A673 (cell line): ENCODE measurements around the gene SLC29A3. TPM values are rescaled to one million over a fixed set of nuclear protein-coding genes. Genes with fewer than 3 reads are reported as not detected.

ENCODE experiments used
- BruUV-seq: library from RNA; stranded (reverse); fragments of 400-500 nt; replicated peaks from 2 replicates; lab custom pipeline; 2021; lab: Mats Ljungman, UMichigan
- CTCF ChIA-PET: fragments of 300-600 bp; sonication (Branson Sonifier 250); formaldehyde crosslinking; loops from one replicate; lab custom pipeline; 2022; ENCODE audit warnings: antibody characterized with exemption; lab: Charles Lee
- POLR2A ChIA-PET: fragments of 300-600 bp; sonication (Branson Sonifier 250); formaldehyde crosslinking; loops from one replicate; lab custom pipeline; 2022; ENCODE audit warnings: antibody characterized with exemption; ENCODE audit not compliant: low non-redundant PET; lab: Charles Lee
- DNase-seq: peaks from one replicate; pipeline ENCODE4 v3.0.0-alpha.2; 2015; ENCODE audit warnings: low spot score
- H3K27ac ChIP-seq: fragments of 200-600 bp; sonication (generic); 2 replicates; pipeline ENCODE4 v1.5.1; 2016; ENCODE audit warnings: mixed run types, low read depth, mild to moderate bottlenecking, mixed read lengths, antibody characterized with exemption, low read length; ENCODE audit not compliant: poor library complexity, severe bottlenecking
- H3K27me3 ChIP-seq: fragments of 200-600 bp; sonication (generic); replicated peaks from 2 replicates; pipeline ENCODE4 v1.6.1; 2017; ENCODE audit warnings: mixed run types, low read depth, mild to moderate bottlenecking, mixed read lengths, antibody characterized with exemption, low read length; ENCODE audit not compliant: insufficient read depth, poor library complexity
- H3K36me3 ChIP-seq: fragments of 200-600 bp; sonication (generic); 2 replicates; pipeline ENCODE4 v1.6.1; 2016; ENCODE audit warnings: mixed run types, mild to moderate bottlenecking, mixed read lengths, antibody characterized with exemption, low read length; ENCODE audit not compliant: insufficient read depth, poor library complexity, severe bottlenecking
- H3K4me1 ChIP-seq: fragments of 200-600 bp; sonication (generic); 2 replicates; pipeline ENCODE4 v1.6.1; 2017; ENCODE audit warnings: mixed run types, mild to moderate bottlenecking, mixed read lengths, antibody characterized with exemption, low read length; ENCODE audit not compliant: insufficient read depth, poor library complexity, severe bottlenecking
- H3K4me3 ChIP-seq: fragments of 200-600 bp; sonication (generic); 2 replicates; pipeline ENCODE4 v1.5.1; 2016; ENCODE audit warnings: low read depth, mixed run types, mild to moderate bottlenecking, mixed read lengths, low read length; ENCODE audit not compliant: poor library complexity, severe bottlenecking
- H3K9me3 ChIP-seq: fragments of 200-600 bp; sonication (generic); 2 replicates; pipeline ENCODE4 v1.6.1; 2016; ENCODE audit warnings: mixed run types, low read depth, mild to moderate bottlenecking, mixed read lengths, antibody characterized with exemption, low read length; ENCODE audit not compliant: poor library complexity, severe bottlenecking
- CTCF ChIP-seq: fragments of 300-800, 200-600 bp; sonication (generic); conservative IDR thresholded peaks from 2 replicates; pipeline ENCODE4 v1.5.1; 2017; ENCODE audit warnings: low read depth, mild to moderate bottlenecking, antibody characterized with exemption, low read length, moderate library complexity, mixed read lengths
- EZH2 ChIP-seq: fragments of 200-600 bp; sonication (generic); IDR thresholded peaks from 2 replicates; pipeline ENCODE4 v1.6.1; 2017; ENCODE audit warnings: borderline replicate concordance, low read depth, mild to moderate bottlenecking, mixed read lengths, antibody characterized with exemption, low read length; ENCODE audit not compliant: poor library complexity, severe bottlenecking
- intact Hi-C: fragments of 100-400 bp; cut with micrococcal nuclease; formaldehyde crosslinking; loops from one replicate; pipeline ENCODE4 v1.10.0; 2022; ENCODE audit not compliant: unreplicated experiment
- total RNA-seq: library from RNA; stranded (reverse); gene quantifications from 2 replicates; pipeline ENCODE4 v1.2.3, GENCODE V29; 2021

SLC29A3 gene
- total RNA-seq, 1 experiment from 2014 or later = 6.1 TPM

DNA sequence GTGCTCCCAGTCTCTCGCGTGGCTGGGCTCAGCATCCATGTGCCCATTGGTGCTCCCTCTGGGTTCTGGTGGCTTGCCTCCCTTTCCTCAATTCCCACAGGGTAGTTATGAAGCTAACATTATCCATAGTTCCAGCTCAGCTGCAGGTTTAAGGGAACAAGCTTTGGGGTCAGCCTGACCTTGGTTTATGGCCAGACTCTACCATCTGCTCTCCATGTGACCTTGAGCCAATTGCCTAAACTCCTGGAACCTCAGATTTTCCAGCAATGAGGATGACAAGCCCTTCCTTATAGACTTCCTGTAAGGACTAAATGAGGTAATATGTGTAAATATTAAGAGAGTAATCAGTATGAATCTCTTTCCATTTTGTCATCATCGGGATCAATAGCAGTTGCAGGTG is 10.1 kb upstream of the SLC29A3 start:
- Histone ChIP-seq H3K27me3 (no peaks in the 10 kb centered on the region), H3K4me3 (no peak overlapping the region), H3K27ac (no peak overlapping the region), H3K36me3 (no peaks in the 10 kb centered on the region), H3K9me3 (peaks cover 4% of the 10 kb centered on the region), H3K4me1 (peaks cover 8% of the 10 kb centered on the region)
- DNase-seq = no peak
- no TSS peak for BruUV-seq
- ChIA-PET POLR2A (no interaction called here), CTCF (no interaction called here)
- no peak for TF ChIP-seq EZH2
- no peak for TF ChIP-seq CTCF
- intact Hi-C loops = no loop called here

DNA sequence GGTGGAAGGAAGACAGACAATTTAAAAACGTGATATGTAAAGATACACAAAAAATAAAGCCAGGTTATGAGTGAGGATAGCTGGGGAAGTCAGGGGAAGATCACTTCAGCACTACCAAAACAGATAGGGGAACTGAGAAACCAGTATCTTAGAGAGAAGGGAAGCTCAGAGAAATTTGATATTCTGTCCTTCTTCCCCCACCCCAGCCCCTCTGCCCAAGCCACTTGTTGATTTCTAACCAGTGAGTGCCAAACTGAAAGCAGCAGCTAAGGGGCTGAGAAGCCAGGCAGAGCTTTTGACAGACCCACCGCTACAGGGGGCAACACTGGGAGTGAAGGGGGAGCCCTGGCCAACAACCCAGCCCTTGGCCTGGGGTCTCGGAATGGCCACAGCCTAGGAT is 9.1 kb upstream of the SLC29A3 start:
- POLR2A ChIA-PET = no interaction called here

GRCh38 chr10:71312220-71312619 is 6.8 kb upstream of the SLC29A3 start:
- H3K27ac ChIP-seq = no peak overlapping the region
- H3K9me3 ChIP-seq = peaks cover 4% of the 10 kb centered on the region
- H3K4me1 ChIP-seq = peaks cover 8% of the 10 kb centered on the region
- no TSS peak for BruUV-seq
- CTCF ChIA-PET = no interaction called here
- no peaks in the 10 kb centered on the region for H3K27me3 ChIP-seq
- DNase-seq = no peak
- H3K4me3 ChIP-seq = no peak overlapping the region
- intact Hi-C loops = loop anchor here (10.0 kb wide), 4 partner anchors 253 to 1023 kb away; no protein-coding TSS in a partner anchor
- TF ChIP-seq CTCF (no peak), EZH2 (no peak)
- POLR2A ChIA-PET = no interaction called here
- H3K36me3 ChIP-seq = no peaks in the 10 kb centered on the region

More for the DNA sequence above, 9.1 kb upstream of the SLC29A3 start:
- CTCF ChIA-PET = no interaction called here
- H3K4me1 ChIP-seq = peaks cover 8% of the 10 kb centered on the region
- BruUV-seq = no TSS peak
- no peaks in the 10 kb centered on the region for H3K27me3 ChIP-seq
- peaks cover 4% of the 10 kb centered on the region for H3K9me3 ChIP-seq
- TF ChIP-seq CTCF (no peak), EZH2 (no peak)
- H3K27ac ChIP-seq = no peak overlapping the region
- no peak overlapping the region for H3K4me3 ChIP-seq
- intact Hi-C loops = loop anchor here (10.0 kb wide), 4 partner anchors 255 to 1025 kb away; no protein-coding TSS in a partner anchor
- DNase-seq = no peak
- no peaks in the 10 kb centered on the region for H3K36me3 ChIP-seq
